ENCODE data around the gene NCBP2L.

DNA sequence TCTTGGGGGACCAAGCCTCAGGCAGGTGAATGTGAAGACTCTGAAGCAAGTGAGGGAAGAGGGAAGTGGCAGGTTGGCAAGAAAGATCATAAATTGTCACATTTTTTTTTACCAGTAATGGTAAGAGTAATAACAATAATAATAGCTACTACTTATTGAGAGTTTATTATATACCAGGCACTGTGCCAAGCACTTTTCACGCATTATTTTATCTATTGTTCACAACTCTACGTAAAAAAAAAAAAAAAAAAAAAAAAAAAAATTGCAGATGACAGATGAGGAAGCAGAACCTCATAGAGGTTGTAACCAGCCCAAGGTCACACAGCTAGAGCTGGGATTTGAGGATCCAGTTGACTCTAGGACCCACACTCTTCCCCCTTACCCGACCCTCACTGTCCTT lies 42.9 kb upstream of the NCBP2L start:
- TF ChIP-seq, protein P1, sequence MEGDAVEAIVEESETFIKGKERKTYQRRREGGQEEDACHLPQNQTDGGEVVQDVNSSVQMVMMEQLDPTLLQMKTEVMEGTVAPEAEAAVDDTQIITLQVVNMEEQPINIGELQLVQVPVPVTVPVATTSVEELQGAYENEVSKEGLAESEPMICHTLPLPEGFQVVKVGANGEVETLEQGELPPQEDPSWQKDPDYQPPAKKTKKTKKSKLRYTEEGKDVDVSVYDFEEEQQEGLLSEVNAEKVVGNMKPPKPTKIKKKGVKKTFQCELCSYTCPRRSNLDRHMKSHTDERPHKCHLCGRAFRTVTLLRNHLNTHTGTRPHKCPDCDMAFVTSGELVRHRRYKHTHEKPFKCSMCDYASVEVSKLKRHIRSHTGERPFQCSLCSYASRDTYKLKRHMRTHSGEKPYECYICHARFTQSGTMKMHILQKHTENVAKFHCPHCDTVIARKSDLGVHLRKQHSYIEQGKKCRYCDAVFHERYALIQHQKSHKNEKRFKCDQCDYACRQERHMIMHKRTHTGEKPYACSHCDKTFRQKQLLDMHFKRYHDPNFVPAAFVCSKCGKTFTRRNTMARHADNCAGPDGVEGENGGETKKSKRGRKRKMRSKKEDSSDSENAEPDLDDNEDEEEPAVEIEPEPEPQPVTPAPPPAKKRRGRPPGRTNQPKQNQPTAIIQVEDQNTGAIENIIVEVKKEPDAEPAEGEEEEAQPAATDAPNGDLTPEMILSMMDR (IDR thresholded peaks at IDR 0.05; ENCODE audit: insufficient read depth, low read length, poor library complexity, severe bottlenecking): no peak
- no peak for TF ChIP-seq EZH2phosphoT487 (conservative IDR thresholded peaks at IDR 0.05; ENCODE audit: low read length)
